Stimulated activated naive CD4-positive, alpha-beta T cell (primary cell): ENCODE data around the gene CAMK2N2.

Source experiments
- DNase-seq, 6 experiments: peaks; one replicate each; lab custom pipeline; 2025; lab: John Stamatoyannopoulos, UW

The CAMK2N2 gene

GRCh38 chr3:184261270-184261853 lies at the start of gene CAMK2N2:
TSS of gene CAMK2N2 (minus strand) at chr3:184261553. CDS start at chr3:184261285, 268 bp downstream.
- DNase-seq, result peak in 3 of 6 experiments; percentile 15 to 45 (median 20)

- no peak for DNase-seq
Observed at GRCh38 chr3:184308744-184309143, 47.4 kb upstream of the CAMK2N2 start.

GRCh38 chr3:184307915-184308314 lies 46.6 kb upstream of the CAMK2N2 start:
- DNase-seq, result no peak

DNA sequence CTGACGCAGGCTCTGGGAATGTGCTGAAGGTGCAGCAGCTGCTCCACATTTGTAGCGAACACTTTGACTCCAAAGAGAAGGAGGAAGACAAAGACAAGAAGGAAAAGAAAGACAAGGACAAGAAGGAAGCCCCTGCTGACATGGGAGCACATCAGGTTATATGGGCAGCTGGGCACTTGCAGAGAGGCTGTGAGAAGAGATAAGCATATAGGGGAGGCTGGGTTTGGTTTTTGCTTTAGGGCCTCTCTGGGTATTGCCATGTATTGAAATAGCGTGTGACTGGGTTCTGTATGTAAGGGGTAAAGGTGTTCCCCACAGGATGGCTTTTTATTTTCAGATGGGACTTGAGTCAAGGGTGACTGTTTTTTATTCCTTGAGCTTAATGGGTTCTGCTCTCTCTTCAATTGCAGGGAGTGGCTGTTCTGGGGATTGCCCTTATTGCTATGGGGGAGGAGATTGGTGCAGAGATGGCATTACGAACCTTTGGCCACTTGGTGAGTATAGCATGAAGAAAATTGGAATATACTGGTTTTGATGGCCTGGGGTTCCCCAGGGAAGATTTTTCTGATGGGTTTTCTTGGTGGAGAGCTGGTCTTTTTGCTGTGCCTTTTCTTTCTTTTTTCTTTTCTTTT lies 45.1 kb upstream of the CAMK2N2 start:
- DNase-seq, result no peak

GRCh38 chr3:184305577-184305976 lies 44.2 kb upstream of the CAMK2N2 start:
- no peak for DNase-seq

GRCh38 chr3:184300378-184300720 lies 39.0 kb upstream of the CAMK2N2 start:
- no peak for DNase-seq

- no peak for DNase-seq
Observed at GRCh38 chr3:184299488-184300377, 38.4 kb upstream of the CAMK2N2 start.

GRCh38 chr3:184298759-184299487 lies 37.6 kb upstream of the CAMK2N2 start, which contains the start of gene PSMD2:
TSS of gene PSMD2 (plus strand) at chr3:184299241. CDS start at chr3:184299267, 26 bp downstream.
- peak; percentile 93 to 97 (median 96) for DNase-seq

GRCh38 chr3:184296616-184297015 lies 35.3 kb upstream of the CAMK2N2 start:
- DNase-seq, result no peak

GRCh38 chr3:184295771-184296170 lies 34.4 kb upstream of the CAMK2N2 start:
- DNase-seq, result no peak

GRCh38 chr3:184291738-184292445 lies 30.5 kb upstream of the CAMK2N2 start:
- DNase-seq, result no peak

GRCh38 chr3:184291044-184291737 lies 29.8 kb upstream of the CAMK2N2 start:
- no peak for DNase-seq

- no peak for DNase-seq
Observed at GRCh38 chr3:184290331-184290730, 29.0 kb upstream of the CAMK2N2 start.

- DNase-seq, result peak in 5 of 6 experiments; percentile 7 to 38 (median 20)
Observed at GRCh38 chr3:184289426-184289938, 28.1 kb upstream of the CAMK2N2 start.

GRCh38 chr3:184284696-184285095 lies 23.3 kb upstream of the CAMK2N2 start:
- no peak for DNase-seq

DNA sequence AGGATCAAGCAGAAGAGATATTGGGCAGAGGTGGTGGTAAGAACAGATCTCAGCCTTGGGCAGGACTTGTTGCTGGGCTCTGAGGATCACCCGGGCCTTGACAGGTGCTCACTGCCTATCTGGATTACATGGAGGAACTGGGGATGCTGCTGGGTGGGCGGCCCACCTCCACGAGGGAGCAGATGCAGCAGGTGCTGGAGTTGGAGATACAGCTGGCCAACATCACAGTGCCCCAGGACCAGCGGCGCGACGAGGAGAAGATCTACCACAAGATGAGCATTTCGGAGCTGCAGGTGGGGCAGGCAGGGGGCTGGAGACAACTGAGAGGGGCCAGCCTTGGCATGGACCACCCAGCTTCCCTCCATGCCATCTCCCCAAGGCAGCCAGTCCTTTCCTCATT lies 22.3 kb upstream of the CAMK2N2 start:
- DNase-seq, result no peak

DNA sequence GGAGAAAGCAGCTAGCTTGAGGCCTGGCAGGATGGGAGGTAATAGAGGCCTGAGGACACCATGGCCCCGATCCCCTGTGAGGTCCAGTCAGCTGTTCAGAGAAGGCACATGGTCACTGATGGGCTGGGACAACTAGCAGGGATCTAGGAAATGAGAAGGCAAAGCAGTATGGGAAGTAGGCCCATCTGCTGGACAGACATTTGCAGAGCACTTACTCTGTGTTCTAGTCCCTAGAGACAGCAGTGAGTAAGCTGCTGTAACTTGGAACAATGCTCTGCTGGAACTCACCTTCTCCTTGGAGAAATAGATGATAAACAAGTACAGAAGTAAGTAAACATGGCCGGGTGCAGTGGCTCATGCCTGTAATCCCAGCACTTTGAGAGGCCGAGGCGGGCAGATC lies 21.6 kb upstream of the CAMK2N2 start:
- no peak for DNase-seq

- no peak for DNase-seq
Observed at GRCh38 chr3:184277366-184277765, 16.0 kb upstream of the CAMK2N2 start.

- DNase-seq, result no peak
Observed at GRCh38 chr3:184275961-184276910, 14.9 kb upstream of the CAMK2N2 start, which contains the start of gene ECE2. TSS of gene ECE2 (plus strand) at chr3:184276022. CDS start at chr3:184276154, 132 bp downstream.

DNA sequence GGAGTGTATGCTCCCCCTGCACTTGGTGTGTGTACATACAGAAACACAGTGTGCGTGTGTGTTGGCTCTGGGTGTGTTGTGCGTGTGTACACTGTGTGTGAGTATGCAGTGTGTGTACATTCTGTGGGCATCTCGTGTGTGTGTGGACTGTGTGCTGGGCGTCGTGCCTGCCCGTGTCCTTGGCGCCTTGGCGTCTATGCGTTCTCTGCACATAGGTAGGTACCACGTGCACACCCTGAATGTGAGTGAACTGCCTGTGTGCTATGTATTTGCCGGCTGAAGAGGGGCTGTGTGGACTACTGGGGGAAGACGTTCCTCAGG lies 14.0 kb upstream of the CAMK2N2 start:
- DNase-seq, result no peak
